Body of pancreas (tissue), 4 donors: ENCODE measurements around the gene ZC2HC1B.

Experiments used
- CTCF ChIP-seq, 7 experiments: fragments of 450-650 bp in 4 of 7; fragments of 200-600 bp in 3 of 7; sonication (generic) in 3 of 7; IDR thresholded peaks; one replicate each; pipeline ENCODE4 v1.5.1; 2016 to 2019; ENCODE audit warnings: antibody characterized with exemption in 7 of 7
- POLR2A ChIP-seq, 3 donors: fragments of 450-650 bp; IDR thresholded peaks; one replicate each; pipeline ENCODE4 v1.6.1; 2016; ENCODE audit warnings: antibody characterized with exemption in 3 of 3, mild to moderate bottlenecking in 2 of 3

- TF ChIP-seq CTCF (IDR thresholded peaks at IDR 0.05): no peak
- TF ChIP-seq POLR2A (IDR thresholded peaks at IDR 0.05): no peak
Measured at GRCh38 chr6:143952060-143952778, 87.9 kb downstream of the ZC2HC1B start.
